Astrocyte (in vitro differentiated cells and primary cell): ENCODE data around the gene RNF103.

Experiments
- EZH2 ChIP-seq: IDR thresholded peaks from 2 replicates; pipeline ENCODE4 v1.6.1; 2012; ENCODE audit warnings: mild to moderate bottlenecking, low read length, inconsistent platforms; ENCODE audit not compliant: insufficient read depth
- TF ChIP-seq, protein P1 (sequence below): IDR thresholded peaks from 2 replicates; pipeline ENCODE4 v1.5.1; 2011; ENCODE audit warnings: low read depth, mild to moderate bottlenecking, inconsistent platforms, low read length, moderate library complexity; ENCODE audit not compliant: insufficient read depth

DNA sequence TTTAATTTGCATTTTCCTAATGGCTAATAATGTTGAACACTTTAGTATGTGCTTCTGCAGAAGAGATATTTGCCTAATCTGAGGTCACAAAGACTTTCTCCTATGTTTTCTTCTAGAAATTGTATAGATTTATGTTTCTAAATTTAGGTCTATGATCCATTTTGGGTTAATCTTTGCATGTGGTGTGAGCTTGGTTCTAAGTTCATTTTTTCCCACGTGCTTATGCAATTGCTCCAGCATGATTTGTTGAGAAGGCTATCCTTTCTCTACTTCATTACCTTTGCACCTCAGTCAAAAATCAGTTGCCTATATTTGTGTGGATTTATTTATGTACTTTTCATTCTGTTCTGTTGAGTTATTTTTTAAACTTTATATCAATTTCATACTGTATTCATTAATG is 15.0 kb upstream of the RNF103 start:
- no peak for TF ChIP-seq EZH2
- TF ChIP-seq, protein P1, sequence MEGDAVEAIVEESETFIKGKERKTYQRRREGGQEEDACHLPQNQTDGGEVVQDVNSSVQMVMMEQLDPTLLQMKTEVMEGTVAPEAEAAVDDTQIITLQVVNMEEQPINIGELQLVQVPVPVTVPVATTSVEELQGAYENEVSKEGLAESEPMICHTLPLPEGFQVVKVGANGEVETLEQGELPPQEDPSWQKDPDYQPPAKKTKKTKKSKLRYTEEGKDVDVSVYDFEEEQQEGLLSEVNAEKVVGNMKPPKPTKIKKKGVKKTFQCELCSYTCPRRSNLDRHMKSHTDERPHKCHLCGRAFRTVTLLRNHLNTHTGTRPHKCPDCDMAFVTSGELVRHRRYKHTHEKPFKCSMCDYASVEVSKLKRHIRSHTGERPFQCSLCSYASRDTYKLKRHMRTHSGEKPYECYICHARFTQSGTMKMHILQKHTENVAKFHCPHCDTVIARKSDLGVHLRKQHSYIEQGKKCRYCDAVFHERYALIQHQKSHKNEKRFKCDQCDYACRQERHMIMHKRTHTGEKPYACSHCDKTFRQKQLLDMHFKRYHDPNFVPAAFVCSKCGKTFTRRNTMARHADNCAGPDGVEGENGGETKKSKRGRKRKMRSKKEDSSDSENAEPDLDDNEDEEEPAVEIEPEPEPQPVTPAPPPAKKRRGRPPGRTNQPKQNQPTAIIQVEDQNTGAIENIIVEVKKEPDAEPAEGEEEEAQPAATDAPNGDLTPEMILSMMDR: no peak
